Prostate gland (tissue), 2 donors: ENCODE results near the gene UTP20.

Experiments used
- POLR2AphosphoS5 ChIP-seq: sonication (generic); formaldehyde crosslinking; IDR thresholded peaks from one replicate; pipeline ENCODE4 v1.6.1; 2017; ENCODE audit warnings: antibody characterized with exemption
- TF ChIP-seq, protein P1 (sequence below), 4 experiments: fragments of 200-600 bp in 2 of 4; fragments of 450-650 bp in 2 of 4; sonication (generic) in 2 of 4; IDR thresholded peaks; 1 replicate in 3 of 4; 2 replicates in 1 of 4; pipeline ENCODE4 v1.5.1; 2016 to 2019; ENCODE audit warnings: antibody characterized with exemption in 4 of 4, mild to moderate bottlenecking in 2 of 4, moderate library complexity in 2 of 4

- TF ChIP-seq, protein P1, sequence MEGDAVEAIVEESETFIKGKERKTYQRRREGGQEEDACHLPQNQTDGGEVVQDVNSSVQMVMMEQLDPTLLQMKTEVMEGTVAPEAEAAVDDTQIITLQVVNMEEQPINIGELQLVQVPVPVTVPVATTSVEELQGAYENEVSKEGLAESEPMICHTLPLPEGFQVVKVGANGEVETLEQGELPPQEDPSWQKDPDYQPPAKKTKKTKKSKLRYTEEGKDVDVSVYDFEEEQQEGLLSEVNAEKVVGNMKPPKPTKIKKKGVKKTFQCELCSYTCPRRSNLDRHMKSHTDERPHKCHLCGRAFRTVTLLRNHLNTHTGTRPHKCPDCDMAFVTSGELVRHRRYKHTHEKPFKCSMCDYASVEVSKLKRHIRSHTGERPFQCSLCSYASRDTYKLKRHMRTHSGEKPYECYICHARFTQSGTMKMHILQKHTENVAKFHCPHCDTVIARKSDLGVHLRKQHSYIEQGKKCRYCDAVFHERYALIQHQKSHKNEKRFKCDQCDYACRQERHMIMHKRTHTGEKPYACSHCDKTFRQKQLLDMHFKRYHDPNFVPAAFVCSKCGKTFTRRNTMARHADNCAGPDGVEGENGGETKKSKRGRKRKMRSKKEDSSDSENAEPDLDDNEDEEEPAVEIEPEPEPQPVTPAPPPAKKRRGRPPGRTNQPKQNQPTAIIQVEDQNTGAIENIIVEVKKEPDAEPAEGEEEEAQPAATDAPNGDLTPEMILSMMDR (IDR thresholded peaks at IDR 0.05), result peak in 2 of 4 experiments; percentile 2 to 19
- TF ChIP-seq POLR2AphosphoS5, result peak; percentile 96
Measured at GRCh38 chr12:101280006-101280505, at the start of gene UTP20.
